Measurements from ENCODE around the gene HSPA12B. TPM values are rescaled to one million over a fixed set of nuclear protein-coding genes. Genes with fewer than 3 reads are reported as not detected.
A peak's percentile ranks its signal among the peaks of the same experiment; 100 is the strongest.

HSPA12B gene
- total and polyA plus RNA-seq, 2 of the 13 experiments (the other 11 are each of a cell fraction or from before 2014, with no cell fraction given): 0.01 TPM; not detected in 1

GRCh38 chr20:3767110-3767426 lies 34.6 kb downstream of the HSPA12B start (continued):
- 0 out of 2 replicates have a peak, but pooled peaks have one; percentile 6 for TF ChIP-seq ATF5 (CRISPR knock-in tag; IDR thresholded peaks at IDR 0.05; ENCODE audit: low read depth)
- TF ChIP-seq PRMT3 (CRISPR knock-in tag; IDR thresholded peaks at IDR 0.05; ENCODE audit: borderline replicate concordance, low read depth): 0 out of 2 replicates have a peak, but pooled peaks have one; percentile 37
- no peak for TF ChIP-seq HNRNPUL1 (IDR thresholded peaks at IDR 0.05; ENCODE audit: low read depth, low read length)
- peak; percentile 48 for TF ChIP-seq SRSF1 (optimal IDR thresholded peaks at IDR 0.05; ENCODE audit: low read depth, low read length)
- no peak for TF ChIP-seq HOXD1 (CRISPR knock-in tag; IDR thresholded peaks at IDR 0.05)
- TF ChIP-seq SOX6 (IDR thresholded peaks at IDR 0.05): no peak
- no peak for TF ChIP-seq SOX6 (CRISPR knock-in tag; IDR thresholded peaks at IDR 0.05)
- no peak for TF ChIP-seq ZNF652 (CRISPR knock-in tag; IDR thresholded peaks at IDR 0.05; ENCODE audit: borderline replicate concordance, low read depth)
- TF ChIP-seq GLI4 (CRISPR knock-in tag; IDR thresholded peaks at IDR 0.05; ENCODE audit: borderline replicate concordance): no peak
- no peak for TF ChIP-seq SALL1 (CRISPR knock-in tag; IDR thresholded peaks at IDR 0.05)
- TF ChIP-seq ZNF230 (CRISPR knock-in tag; IDR thresholded peaks at IDR 0.05): 0 out of 2 replicates have a peak, but pooled peaks have one; percentile 4
- no peak; the same call in 1 of the 2 replicates for TF ChIP-seq ZNF124 (CRISPR knock-in tag; IDR thresholded peaks at IDR 0.05)
- no peak for TF ChIP-seq ZNF768 (CRISPR knock-in tag; IDR thresholded peaks at IDR 0.05)
- TF ChIP-seq ZBTB4 (CRISPR knock-in tag; IDR thresholded peaks at IDR 0.05; ENCODE audit: borderline replicate concordance): 0 out of 2 replicates have a peak, but pooled peaks have one; percentile 17
- peak; percentile 4 for TF ChIP-seq HNRNPLL (IDR thresholded peaks at IDR 0.05; ENCODE audit: low read depth, low read length, poor library complexity, severe bottlenecking)
- no peak for TF ChIP-seq FOXP4 (CRISPR knock-in tag; IDR thresholded peaks at IDR 0.05)
- no peak for TF ChIP-seq HOXA3 (CRISPR knock-in tag; IDR thresholded peaks at IDR 0.05)
- no peak for TF ChIP-seq CREB1 (IDR thresholded peaks at IDR 0.05)
- no peak for TF ChIP-seq CREB1 (CRISPR knock-in tag; IDR thresholded peaks at IDR 0.05)
- TF ChIP-seq GABPA (IDR thresholded peaks at IDR 0.05; ENCODE audit: low read depth, low read length): no peak
- no peak for TF ChIP-seq GABPA (CRISPR knock-in tag; IDR thresholded peaks at IDR 0.05; ENCODE audit: low read depth)
- TF ChIP-seq CC2D1A (CRISPR knock-in tag; IDR thresholded peaks at IDR 0.05): no peak
- no peak for TF ChIP-seq KDM2A (CRISPR knock-in tag; IDR thresholded peaks at IDR 0.05; ENCODE audit: borderline replicate concordance, low read depth)
- TF ChIP-seq SMAD1 (CRISPR knock-in tag; IDR thresholded peaks at IDR 0.05; ENCODE audit: borderline replicate concordance, low read depth): no peak
- TF ChIP-seq ZNF383 (CRISPR knock-in tag; IDR thresholded peaks at IDR 0.05; ENCODE audit: borderline replicate concordance): peak; percentile 83; the same call in 1 of the 2 replicates
- no peak; the same call in 1 of the 2 replicates for TF ChIP-seq CAMTA2 (CRISPR knock-in tag; IDR thresholded peaks at IDR 0.05; ENCODE audit: borderline replicate concordance)
- TF ChIP-seq ZNF446 (CRISPR knock-in tag; IDR thresholded peaks at IDR 0.05): peak; percentile 93; the same call in 1 of the 2 replicates
- TF ChIP-seq SMYD3 (CRISPR knock-in tag; IDR thresholded peaks at IDR 0.05): peak; percentile 34; the same call in 1 of the 2 replicates

Measured in HepG2 (cell line).